CD8-positive, alpha-beta memory T cell (primary cell): ENCODE results near the gene CNGA2. TPM values are rescaled to one million over a fixed set of nuclear protein-coding genes. Genes with fewer than 3 reads are reported as not detected.

ENCODE experiments used
- CTCF ChIA-PET: fragments of 350-600 bp; sonication (Branson Sonifier 250); formaldehyde crosslinking; loops from one replicate; lab custom pipeline; 2021; ENCODE audit warnings: antibody characterized with exemption; lab: Charles Lee
- POLR2A ChIA-PET: fragments of 350-600 bp; sonication (Branson Sonifier 250); formaldehyde crosslinking; loops from one replicate; lab custom pipeline; 2021; ENCODE audit warnings: antibody characterized with exemption; lab: Charles Lee
- DNase-seq, 5 donors: peaks; one replicate each; pipeline versions ENCODE4 v3.0.0 to v3.0.0-alpha.2; 2020 to 2022; ENCODE audit warnings: mixed read lengths in 1 of 5
- H3K27ac ChIP-seq: one replicate; pipeline ENCODE4 v1.7.0; 2013; ENCODE audit warnings: low read depth, mild to moderate bottlenecking, low read length, moderate library complexity
- H3K27me3 ChIP-seq: 2 replicates; pipeline ENCODE4 v1.7.0; 2013; ENCODE audit warnings: low read length, mild to moderate bottlenecking; ENCODE audit not compliant: insufficient read depth, poor library complexity, severe bottlenecking
- H3K36me3 ChIP-seq: 2 replicates; pipeline ENCODE4 v1.7.0; 2013; ENCODE audit warnings: mild to moderate bottlenecking, low read length, moderate library complexity; ENCODE audit not compliant: insufficient read depth
- H3K4me1 ChIP-seq: 2 replicates; pipeline ENCODE4 v1.7.0; 2013; ENCODE audit warnings: mild to moderate bottlenecking, low read length, moderate library complexity; ENCODE audit not compliant: insufficient read depth
- H3K4me3 ChIP-seq: 2 replicates; pipeline ENCODE4 v1.7.0; 2013; ENCODE audit warnings: mild to moderate bottlenecking, low read length
- H3K9me3 ChIP-seq: 2 replicates; pipeline ENCODE4 v1.7.0; 2013; ENCODE audit warnings: mild to moderate bottlenecking, low read length
- H3K27ac Mint-ChIP-seq, 8 donors: one replicate each; pipeline ENCODE4 v1.8.0; 2020 to 2021; ENCODE audit warnings: mixed read lengths in 8 of 8, mild to moderate bottlenecking in 6 of 8, inconsistent platforms in 3 of 8, moderate library complexity in 3 of 8
- H3K27me3 Mint-ChIP-seq, 2 donors: one replicate each; pipeline ENCODE4 v1.8.0; 2020 to 2021; ENCODE audit warnings: mixed read lengths in 2 of 2, mild to moderate bottlenecking in 1 of 2, moderate library complexity in 1 of 2
- H3K36me3 Mint-ChIP-seq, 3 donors: one replicate each; pipeline ENCODE4 v1.8.0; 2020 to 2021; ENCODE audit warnings: mixed read lengths in 3 of 3, inconsistent platforms in 1 of 3, mild to moderate bottlenecking in 1 of 3
- H3K4me1 Mint-ChIP-seq, 3 donors: one replicate each; pipeline ENCODE4 v1.8.0; 2020 to 2021; ENCODE audit warnings: mixed read lengths in 3 of 3, inconsistent platforms in 1 of 3, mild to moderate bottlenecking in 1 of 3
- H3K4me3 Mint-ChIP-seq, 7 donors: one replicate each; pipeline ENCODE4 v1.8.0; 2020 to 2021; ENCODE audit warnings: mixed read lengths in 7 of 7, mild to moderate bottlenecking in 6 of 7, moderate library complexity in 4 of 7, inconsistent platforms in 2 of 7
- H3K9me3 Mint-ChIP-seq, 5 donors: one replicate each; pipeline ENCODE4 v1.8.0; 2020 to 2022; ENCODE audit warnings: mixed read lengths in 5 of 5, mild to moderate bottlenecking in 3 of 5, moderate library complexity in 2 of 5, inconsistent platforms in 1 of 5
- polyA plus RNA-seq: library from polyadenylated mRNA; unstranded; fragments of 300-500 nt; fragmentation: Illumina TruSeq; gene quantifications from one replicate; pipeline ENCODE4 v1.2.3, GENCODE V29; 2021
- total RNA-seq, 2 experiments: library from RNA; stranded (reverse); gene quantifications; one replicate each; pipeline ENCODE4 v1.2.3, GENCODE V29; 2021

The CNGA2 gene
- total and polyA plus RNA-seq, 3 experiments from 2014 or later: not detected

- ChIA-PET CTCF (no interaction called here), POLR2A (no interaction called here)
- no peak overlapping the region for H3K4me3 ChIP-seq
- no peaks in the 10 kb centered on the region for H3K9me3 ChIP-seq
- no peaks in the 10 kb centered on the region for H3K4me1 Mint-ChIP-seq
- H3K36me3 Mint-ChIP-seq: no peaks in the 10 kb centered on the region
- DNase-seq: no peak
- no peak overlapping the region for H3K27ac ChIP-seq
- H3K27me3 Mint-ChIP-seq: peaks cover 0 to 21% of the 10 kb centered on the region in 2 donors
- H3K9me3 Mint-ChIP-seq: peaks cover 0 to 2% (median 0%) of the 10 kb centered on the region in 5 donors
- H3K4me3 Mint-ChIP-seq: no peak overlapping the region
- H3K27me3 ChIP-seq: no peaks in the 10 kb centered on the region
- H3K36me3 ChIP-seq: no peaks in the 10 kb centered on the region
- H3K27ac Mint-ChIP-seq: no peak overlapping the region
- no peaks in the 10 kb centered on the region for H3K4me1 ChIP-seq
These were observed 31.1 kb upstream of the CNGA2 start for GRCh38 chrX:151703487-151703886.

- Mint-ChIP-seq H3K9me3 (peaks cover 0 to 2% (median 0%) of the 10 kb centered on the region in 5 donors), H3K27ac (no peak overlapping the region), H3K4me3 (no peak overlapping the region), H3K36me3 (no peaks in the 10 kb centered on the region), H3K4me1 (no peaks in the 10 kb centered on the region), H3K27me3 (peaks cover 0 to 21% of the 10 kb centered on the region in 2 donors)
- Histone ChIP-seq H3K4me1 (no peaks in the 10 kb centered on the region), H3K27me3 (no peaks in the 10 kb centered on the region), H3K9me3 (no peaks in the 10 kb centered on the region), H3K4me3 (no peak overlapping the region), H3K36me3 (no peaks in the 10 kb centered on the region), H3K27ac (no peak overlapping the region)
- DNase-seq: no peak
- ChIA-PET POLR2A (no interaction called here), CTCF (no interaction called here)
These were observed 30.4 kb upstream of the CNGA2 start for GRCh38 chrX:151704041-151704663.

- Histone ChIP-seq H3K9me3 (no peaks in the 10 kb centered on the region), H3K27ac (no peak overlapping the region), H3K27me3 (no peaks in the 10 kb centered on the region), H3K36me3 (no peaks in the 10 kb centered on the region), H3K4me3 (no peak overlapping the region), H3K4me1 (no peaks in the 10 kb centered on the region)
- ChIA-PET CTCF (no interaction called here), POLR2A (no interaction called here)
- no peak overlapping the region for H3K4me3 Mint-ChIP-seq
- H3K4me1 Mint-ChIP-seq: no peaks in the 10 kb centered on the region
- no peak for DNase-seq
- H3K27ac Mint-ChIP-seq: no peak overlapping the region
- H3K36me3 Mint-ChIP-seq: no peaks in the 10 kb centered on the region
- H3K27me3 Mint-ChIP-seq: peaks cover 0 to 10% of the 10 kb centered on the region in 2 donors
- peaks cover 0 to 2% (median 0%) of the 10 kb centered on the region in 5 donors for H3K9me3 Mint-ChIP-seq
These were observed 25.7 kb upstream of the CNGA2 start for GRCh38 chrX:151708821-151709220.

DNA sequence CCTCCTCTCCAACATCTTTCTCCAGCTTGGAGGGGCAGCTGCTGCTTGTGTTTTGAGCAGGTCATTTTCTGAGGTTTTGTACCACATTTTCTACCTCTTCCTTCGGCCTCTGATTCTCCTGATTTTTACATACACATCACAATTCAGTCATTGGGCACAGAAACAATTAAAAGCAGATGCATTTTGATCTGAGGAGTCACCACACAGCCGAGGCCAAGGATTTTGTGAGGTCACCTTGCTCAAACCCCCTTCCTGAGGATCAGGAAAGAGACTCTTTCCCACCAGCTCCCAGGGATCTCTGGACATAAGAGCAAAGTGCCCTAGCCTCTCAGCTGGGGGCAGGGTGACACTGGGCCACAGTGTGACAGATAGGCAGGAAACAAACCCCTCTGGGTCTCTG is 24.1 kb upstream of the CNGA2 start:
- Mint-ChIP-seq H3K36me3 (no peaks in the 10 kb centered on the region), H3K4me3 (no peak overlapping the region), H3K4me1 (no peaks in the 10 kb centered on the region), H3K27ac (no peak overlapping the region), H3K9me3 (no peaks in the 10 kb centered on the region), H3K27me3 (peaks cover 0 to 8% of the 10 kb centered on the region in 2 donors)
- Histone ChIP-seq H3K4me1 (no peaks in the 10 kb centered on the region), H3K9me3 (no peaks in the 10 kb centered on the region), H3K27me3 (no peaks in the 10 kb centered on the region), H3K4me3 (no peak overlapping the region), H3K36me3 (no peaks in the 10 kb centered on the region), H3K27ac (no peak overlapping the region)
- DNase-seq: no peak
- POLR2A ChIA-PET: no interaction called here
- CTCF ChIA-PET: no interaction called here

DNA sequence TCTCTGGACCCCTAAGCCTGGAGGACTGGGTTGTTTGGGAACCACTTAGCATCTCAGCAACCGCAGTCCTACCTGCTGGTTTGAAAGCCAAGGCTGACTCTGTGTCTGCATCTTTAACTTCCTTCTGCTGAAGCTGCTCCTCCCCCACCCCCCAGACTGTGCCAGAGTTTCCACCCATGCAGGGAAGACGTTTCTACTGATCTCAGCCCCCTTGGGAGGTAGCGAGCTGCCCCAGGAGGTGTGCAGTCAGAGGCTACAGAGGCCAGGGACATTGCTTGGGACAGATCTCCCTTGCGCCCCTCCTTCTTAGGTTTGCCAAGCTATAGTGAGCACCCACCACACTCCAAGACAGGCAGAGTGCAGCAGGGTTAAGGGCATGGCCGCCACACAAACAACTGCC is 23.4 kb upstream of the CNGA2 start:
- no peaks in the 10 kb centered on the region for H3K4me1 Mint-ChIP-seq
- DNase-seq: no peak
- no peaks in the 10 kb centered on the region for H3K9me3 Mint-ChIP-seq
- Histone ChIP-seq H3K27me3 (no peaks in the 10 kb centered on the region), H3K4me3 (no peak overlapping the region), H3K36me3 (no peaks in the 10 kb centered on the region), H3K27ac (no peak overlapping the region), H3K9me3 (no peaks in the 10 kb centered on the region), H3K4me1 (no peaks in the 10 kb centered on the region)
- H3K4me3 Mint-ChIP-seq: no peak overlapping the region
- ChIA-PET CTCF (no interaction called here), POLR2A (no interaction called here)
- no peak overlapping the region for H3K27ac Mint-ChIP-seq
- H3K36me3 Mint-ChIP-seq: no peaks in the 10 kb centered on the region
- H3K27me3 Mint-ChIP-seq: peaks cover 4 to 6% of the 10 kb centered on the region in 2 donors

DNA sequence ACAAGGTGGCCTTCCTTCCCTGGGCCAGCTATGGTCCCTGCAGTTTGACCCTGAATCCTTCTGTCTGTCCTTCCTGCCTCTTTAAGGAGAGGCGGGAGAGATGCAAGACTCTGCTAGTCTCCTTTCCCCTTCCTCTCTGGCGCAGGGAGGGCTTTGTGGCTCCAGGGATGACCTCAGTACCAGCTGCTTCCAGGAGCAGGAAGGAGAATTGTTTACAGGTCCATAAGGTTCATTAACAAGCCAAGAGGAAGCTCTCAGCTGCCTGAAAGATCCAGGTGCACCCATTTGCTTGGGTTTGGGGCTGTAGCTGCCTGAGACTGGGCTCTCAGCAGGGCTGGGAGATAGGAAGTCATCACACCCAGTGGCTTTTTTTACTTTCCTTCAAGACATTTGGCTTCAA is 22.8 kb upstream of the CNGA2 start:
- Histone ChIP-seq H3K4me3 (no peak overlapping the region), H3K9me3 (no peaks in the 10 kb centered on the region), H3K36me3 (no peaks in the 10 kb centered on the region), H3K27me3 (no peaks in the 10 kb centered on the region), H3K4me1 (no peaks in the 10 kb centered on the region), H3K27ac (no peak overlapping the region)
- Mint-ChIP-seq H3K4me3 (no peak overlapping the region), H3K27ac (peak overlapping the region in 1 of 8 donors; percentile 1), H3K27me3 (peaks cover 6 to 7% of the 10 kb centered on the region in 2 donors), H3K9me3 (no peaks in the 10 kb centered on the region), H3K36me3 (no peaks in the 10 kb centered on the region), H3K4me1 (no peaks in the 10 kb centered on the region)
- POLR2A ChIA-PET: no interaction called here
- CTCF ChIA-PET: no interaction called here
- no peak for DNase-seq

- Mint-ChIP-seq H3K4me1 (no peaks in the 10 kb centered on the region), H3K4me3 (no peak overlapping the region), H3K27ac (no peak overlapping the region), H3K9me3 (no peaks in the 10 kb centered on the region), H3K27me3 (peaks cover 5 to 7% of the 10 kb centered on the region in 2 donors), H3K36me3 (no peaks in the 10 kb centered on the region)
- ChIA-PET POLR2A (no interaction called here), CTCF (no interaction called here)
- no peaks in the 10 kb centered on the region for H3K36me3 ChIP-seq
- H3K9me3 ChIP-seq: no peaks in the 10 kb centered on the region
- DNase-seq: no peak
- no peaks in the 10 kb centered on the region for H3K4me1 ChIP-seq
- no peak overlapping the region for H3K27ac ChIP-seq
- H3K27me3 ChIP-seq: no peaks in the 10 kb centered on the region
- no peak overlapping the region for H3K4me3 ChIP-seq
These were observed 22.3 kb upstream of the CNGA2 start for GRCh38 chrX:151712253-151712652.

DNA sequence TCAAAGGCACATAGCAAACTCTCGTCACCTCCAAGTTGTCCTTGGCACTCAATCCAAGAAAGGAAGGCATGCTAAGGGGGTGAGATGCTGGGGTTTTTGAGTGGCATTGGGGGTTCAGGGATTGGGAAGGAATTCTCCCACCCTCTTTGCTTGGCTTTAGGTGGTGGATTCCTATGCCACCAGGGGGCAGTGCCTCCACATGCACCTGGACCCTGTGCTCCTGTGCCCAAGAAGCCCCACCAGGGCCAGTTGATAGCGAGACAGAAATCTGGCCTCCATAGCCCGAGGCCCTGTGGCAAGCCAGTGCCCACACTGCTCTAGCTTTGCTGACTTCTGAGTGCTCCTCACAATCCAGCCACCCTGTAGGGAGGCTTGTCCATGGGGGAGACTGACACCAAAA is 20.7 kb upstream of the CNGA2 start:
- CTCF ChIA-PET: no interaction called here
- no peaks in the 10 kb centered on the region for H3K4me1 Mint-ChIP-seq
- no peak for DNase-seq

More for the DNA sequence above, 20.7 kb upstream of the CNGA2 start:
- H3K9me3 Mint-ChIP-seq: no peaks in the 10 kb centered on the region
- Histone ChIP-seq H3K9me3 (no peaks in the 10 kb centered on the region), H3K4me3 (no peak overlapping the region), H3K36me3 (no peaks in the 10 kb centered on the region), H3K27ac (no peak overlapping the region), H3K4me1 (no peaks in the 10 kb centered on the region), H3K27me3 (no peaks in the 10 kb centered on the region)
- H3K27ac Mint-ChIP-seq: no peak overlapping the region
- peaks cover 3 to 7% of the 10 kb centered on the region in 2 donors for H3K27me3 Mint-ChIP-seq
- H3K4me3 Mint-ChIP-seq: no peak overlapping the region
- H3K36me3 Mint-ChIP-seq: no peaks in the 10 kb centered on the region
- POLR2A ChIA-PET: no interaction called here
